HepG2 (cell line): ENCODE measurements around the gene DNM3. TPM values are rescaled to one million over a fixed set of nuclear protein-coding genes. Genes with fewer than 3 reads are reported as not detected.
A peak's percentile ranks its signal among the peaks of the same experiment; 100 is the strongest.

Experiments used
- BORCS8-MEF2B ChIP-seq: sonication (generic); formaldehyde crosslinking; IDR thresholded peaks from 2 replicates; pipeline ENCODE4 v1.8.0; 2022; ENCODE audit warnings: mild to moderate bottlenecking, missing genetic modification reagents
- EED ChIP-seq: sonication (generic); formaldehyde crosslinking; IDR thresholded peaks from 2 replicates; pipeline ENCODE4 v1.5.0; 2020; ENCODE audit warnings: mild to moderate bottlenecking, missing genetic modification reagents
- HIVEP1 ChIP-seq: sonication (generic); formaldehyde crosslinking; IDR thresholded peaks from 2 replicates; pipeline ENCODE4 v1.4.0; 2020; ENCODE audit warnings: mild to moderate bottlenecking, missing genetic modification reagents
- ISX ChIP-seq: sonication (generic); formaldehyde crosslinking; conservative IDR thresholded peaks from 2 replicates; pipeline ENCODE4 v1.5.0; 2020; ENCODE audit warnings: missing genetic modification reagents
- NFE2L1 ChIP-seq: sonication (generic); formaldehyde crosslinking; IDR thresholded peaks from 2 replicates; pipeline ENCODE4 v1.4.0; 2020; ENCODE audit warnings: missing genetic modification reagents, mild to moderate bottlenecking, borderline replicate concordance
- PHF21A ChIP-seq: sonication (generic); formaldehyde crosslinking; IDR thresholded peaks from 2 replicates; pipeline ENCODE4 v1.5.0; 2020; ENCODE audit warnings: mild to moderate bottlenecking, missing genetic modification reagents
- PLRG1 ChIP-seq: fragments of 450-650 bp; conservative IDR thresholded peaks from 2 replicates; pipeline ENCODE4 v1.6.1; 2016
- SATB2 ChIP-seq: sonication (generic); formaldehyde crosslinking; IDR thresholded peaks from 2 replicates; pipeline ENCODE4 v1.5.0; 2020; ENCODE audit warnings: missing genetic modification reagents
- SMARCC2 ChIP-seq: fragments of 450-650 bp; IDR thresholded peaks from 2 replicates; pipeline ENCODE4 v1.6.1; 2017; ENCODE audit warnings: antibody characterized with exemption, mild to moderate bottlenecking
- SNAPC4 ChIP-seq: sonication (generic); formaldehyde crosslinking; IDR thresholded peaks from 2 replicates; pipeline ENCODE4 v1.4.0; 2020; ENCODE audit warnings: mild to moderate bottlenecking, missing genetic modification reagents
- SOX6 ChIP-seq, 2 experiments: fragments of 450-650 bp in 1 of 2; sonication (generic) in 1 of 2; formaldehyde crosslinking in 1 of 2; IDR thresholded peaks; 2 replicates each; pipeline versions ENCODE4 v1.4.0 to v1.6.1; 2017 to 2020; ENCODE audit warnings: antibody characterized with exemption in 1 of 2, mild to moderate bottlenecking in 1 of 2, missing genetic modification reagents in 1 of 2
- SRSF9 ChIP-seq: fragments of 200-400 bp; formaldehyde crosslinking; IDR thresholded peaks from 2 replicates; pipeline ENCODE4 v1.6.1; 2018; ENCODE audit warnings: borderline replicate concordance, mild to moderate bottlenecking, low read depth, low read length; ENCODE audit not compliant: insufficient read depth, poor library complexity, severe bottlenecking
- ZBTB25 ChIP-seq: IDR thresholded peaks from 2 replicates; pipeline ENCODE4 v1.6.1; 2018; ENCODE audit warnings: missing genetic modification reagents
- ZKSCAN1 ChIP-seq: fragments of 150-350 bp; IDR thresholded peaks from 2 replicates; pipeline ENCODE4 v1.6.1; 2014; ENCODE audit warnings: low read length
- ZKSCAN5 ChIP-seq: sonication (generic); formaldehyde crosslinking; IDR thresholded peaks from 2 replicates; pipeline ENCODE4 v1.5.1; 2020; ENCODE audit warnings: mild to moderate bottlenecking, missing genetic modification reagents
- ZNF143 ChIP-seq: sonication (generic); formaldehyde crosslinking; IDR thresholded peaks from 2 replicates; pipeline ENCODE4 v1.4.0; 2020; ENCODE audit warnings: missing genetic modification reagents
- ZNF33A ChIP-seq: sonication (generic); formaldehyde crosslinking; IDR thresholded peaks from 2 replicates; pipeline ENCODE4 v1.5.1; 2020; ENCODE audit warnings: missing genetic modification reagents, mild to moderate bottlenecking, moderate library complexity, borderline replicate concordance
- ZNF512B ChIP-seq: sonication (generic); formaldehyde crosslinking; IDR thresholded peaks from 2 replicates; pipeline ENCODE4 v1.5.1; 2020; ENCODE audit warnings: missing genetic modification reagents, mild to moderate bottlenecking, borderline replicate concordance
- ZNF766 ChIP-seq: sonication (generic); formaldehyde crosslinking; IDR thresholded peaks from 2 replicates; pipeline ENCODE4 v1.5.0; 2020; ENCODE audit warnings: missing genetic modification reagents, borderline replicate concordance
- polyA plus RNA-seq, 8 experiments: library from polyadenylated mRNA; depleted of rRNA in 3 of 8; stranded (reverse) in 7 of 8; unstranded in 1 of 8; fragments of >200 nt; fragmentation: Illumina TruSeq in 4 of 8; extraction: Trizol in 4 of 8; gene quantifications; 2 replicates each; pipeline versions ENCODE4 v1.2.1 to v1.2.3, GENCODE V29; 2011 to 2016; ENCODE audit warnings: low read depth in 4 of 8, missing spikeins in 1 of 8, mixed read lengths in 1 of 8; ENCODE audit not compliant: insufficient read depth in 1 of 8
- total RNA-seq, 5 experiments: library from RNA; depleted of rRNA; stranded (reverse); fragments of >200 nt; fragmentation: Illumina TruSeq; extraction: Trizol; gene quantifications; 2 replicates each; pipeline ENCODE4 v1.2.3, GENCODE V29; 2016; ENCODE audit warnings: low read depth in 1 of 5

The DNM3 gene
- total and polyA plus RNA-seq, 2 of the 13 experiments (the other 11 are each of a cell fraction or from before 2014, with no cell fraction given) = 0.05 TPM; not detected in 1

- no peak for TF ChIP-seq SNAPC4 (CRISPR knock-in tag)
- TF ChIP-seq ZNF766 (CRISPR knock-in tag) = no peak
- TF ChIP-seq ZKSCAN5 (CRISPR knock-in tag) = no peak
- TF ChIP-seq NFE2L1 = 0 out of 2 replicates have a peak, but pooled peaks have one; percentile 38
- no peak for TF ChIP-seq ZBTB25 (CRISPR knock-in tag)
- peak; percentile 85 for TF ChIP-seq PHF21A
- no peak for TF ChIP-seq SOX6 (IDR thresholded peaks at IDR 0.05)
- TF ChIP-seq SOX6 (CRISPR knock-in tag; IDR thresholded peaks at IDR 0.05) = no peak; the same call in 1 of the 2 replicates
- TF ChIP-seq ZNF33A = no peak
- no peak for TF ChIP-seq ZNF143
- 0 out of 2 replicates have a peak, but pooled peaks have one; percentile 74 for TF ChIP-seq EED (CRISPR knock-in tag)
- TF ChIP-seq SMARCC2 = no peak
- TF ChIP-seq BORCS8-MEF2B (CRISPR knock-in tag) = no peak
- no peak for TF ChIP-seq SATB2
- 0 out of 2 replicates have a peak, but pooled peaks have one; percentile 47 for TF ChIP-seq HIVEP1 (CRISPR knock-in tag)
- no peak for TF ChIP-seq SRSF9
- TF ChIP-seq ZKSCAN1 = no peak
- TF ChIP-seq ZNF512B = no peak
- no peak for TF ChIP-seq ISX
- no peak for TF ChIP-seq PLRG1
Observed at GRCh38 chr1:172443666-172444453, 602.6 kb downstream of the DNM3 start, which contains the start of gene PIGC (continued).
